DOHH2 (cell line): ENCODE data around the gene TMEM164.

Experiments
- H3F3A ChIP-seq: fragments of 200-600 bp; sonication (generic), shearing (Covaris generic); 2 replicates; pipeline ENCODE4 v1.6.0; 2016; ENCODE audit warnings: antibody characterized with exemption, mild to moderate bottlenecking; ENCODE audit not compliant: control insufficient read depth, insufficient read depth
- H3K27ac ChIP-seq: fragments of 200-600 bp; sonication (generic); 2 replicates; pipeline ENCODE4 v1.5.1; 2014; ENCODE audit warnings: low read depth, mild to moderate bottlenecking, low read length, moderate library complexity
- H3K27me3 ChIP-seq: fragments of 200-600 bp; sonication (generic); 2 replicates; pipeline ENCODE4 v1.6.1; 2014; ENCODE audit warnings: mild to moderate bottlenecking, low read length, mixed read lengths; ENCODE audit not compliant: control insufficient read depth
- H3K36me3 ChIP-seq: fragments of 200-600 bp; sonication (generic); 2 replicates; pipeline ENCODE4 v1.6.1; 2014; ENCODE audit warnings: mild to moderate bottlenecking, low read length, moderate library complexity, mixed read lengths; ENCODE audit not compliant: control insufficient read depth
- H3K4me1 ChIP-seq: fragments of 200-600 bp; sonication (generic); 2 replicates; pipeline ENCODE4 v1.6.1; 2014; ENCODE audit warnings: mild to moderate bottlenecking, low read length, mixed read lengths; ENCODE audit not compliant: control insufficient read depth
- H3K4me2 ChIP-seq: fragments of 200-600 bp; sonication (generic); 2 replicates; pipeline ENCODE4 v1.6.0; 2014; ENCODE audit warnings: mild to moderate bottlenecking, low read length, moderate library complexity
- H3K4me3 ChIP-seq: fragments of 200-600 bp; sonication (generic); 2 replicates; pipeline ENCODE4 v1.5.1; 2014; ENCODE audit warnings: mild to moderate bottlenecking, low read length, mixed read lengths
- H3K79me2 ChIP-seq: fragments of 200-600 bp; sonication (generic); 2 replicates; pipeline ENCODE4 v1.6.1; 2014; ENCODE audit warnings: mild to moderate bottlenecking, low read length, mixed read lengths; ENCODE audit not compliant: control insufficient read depth
- H3K9me2 ChIP-seq: fragments of 200-600 bp; sonication (generic); replicated peaks from 2 replicates; pipeline ENCODE4 v1.6.1; 2014; ENCODE audit warnings: mild to moderate bottlenecking, low read length, mixed read lengths; ENCODE audit not compliant: control insufficient read depth
- H3K9me3 ChIP-seq: fragments of 200-600 bp; sonication (generic); 2 replicates; pipeline ENCODE4 v1.6.1; 2014; ENCODE audit warnings: antibody characterized with exemption, low read length, mixed read lengths; ENCODE audit not compliant: control insufficient read depth, insufficient read depth
- H4K20me1 ChIP-seq: fragments of 200-600 bp; sonication (generic); 2 replicates; pipeline ENCODE4 v1.6.0; 2014; ENCODE audit warnings: low read depth, mild to moderate bottlenecking, antibody characterized with exemption, low read length, moderate library complexity; ENCODE audit not compliant: control insufficient read depth, insufficient read depth
- EZH2phosphoT487 ChIP-seq: fragments of 200-600 bp; sonication (generic); IDR thresholded peaks from 2 replicates; pipeline ENCODE4 v1.6.1; 2017; ENCODE audit warnings: borderline replicate concordance, mild to moderate bottlenecking, antibody characterized with exemption, low read length, moderate library complexity, mixed read lengths
- TF ChIP-seq, protein P1 (sequence below): fragments of 200-600 bp; sonication (generic); IDR thresholded peaks from one replicate; pipeline ENCODE4 v1.5.1; 2014; ENCODE audit warnings: antibody characterized with exemption, mild to moderate bottlenecking, low read depth, low read length; ENCODE audit not compliant: poor library complexity, severe bottlenecking

TMEM164 gene

DNA sequence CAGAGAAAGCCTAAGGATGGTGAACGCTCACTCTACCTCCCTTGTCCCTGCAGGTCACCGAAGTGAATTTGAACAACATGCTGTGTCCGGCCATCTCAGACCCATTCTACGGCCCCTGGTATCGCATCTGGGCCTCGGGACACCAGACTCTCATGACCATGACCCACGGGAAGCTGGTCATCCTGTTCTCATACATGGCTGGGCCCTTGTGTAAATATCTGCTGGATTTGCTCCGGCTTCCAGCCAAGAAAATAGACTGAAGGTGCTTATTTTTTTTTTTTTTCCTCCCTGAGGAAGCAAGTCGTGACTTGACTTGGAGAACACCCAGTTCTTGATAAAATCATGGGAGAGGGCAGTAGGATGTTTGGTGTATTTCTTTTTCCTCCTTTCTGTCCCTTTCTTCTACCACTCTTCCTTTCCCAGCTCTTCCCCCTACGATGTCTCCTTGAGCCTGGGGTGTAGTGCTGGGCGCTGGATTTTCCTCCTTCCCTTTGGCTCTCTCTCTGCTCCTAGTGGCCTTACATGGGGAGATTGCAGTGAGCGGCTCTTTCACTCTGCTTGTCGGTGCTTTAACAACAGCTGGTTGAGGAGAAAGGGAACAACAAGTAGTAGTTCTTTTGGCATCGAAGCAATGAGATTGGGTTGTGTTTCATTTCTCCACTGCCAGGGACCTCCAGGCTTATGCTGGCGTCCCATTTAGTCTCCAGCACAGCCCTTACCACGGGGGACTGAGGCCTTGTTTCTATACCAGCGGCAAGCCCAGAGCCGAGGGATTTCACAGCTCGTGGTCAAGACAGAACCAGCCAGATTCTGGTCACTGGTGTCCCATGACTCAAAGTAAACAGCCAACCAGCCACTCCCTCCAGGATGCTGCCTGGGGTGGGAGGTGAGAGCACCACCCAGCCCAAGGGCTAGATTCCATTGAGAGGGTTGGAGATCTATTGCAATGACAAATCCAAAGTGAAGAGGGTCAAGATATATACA is 170.6 kb downstream of the TMEM164 start:
- no peaks in the 10 kb centered on the region for H3F3A ChIP-seq
- no peaks in the 10 kb centered on the region for H3K9me2 ChIP-seq
- no peaks in the 10 kb centered on the region for H3K27me3 ChIP-seq
- H3K36me3 ChIP-seq: no peaks in the 10 kb centered on the region
- no peaks in the 10 kb centered on the region for H4K20me1 ChIP-seq
- no peak for TF ChIP-seq EZH2phosphoT487
- TF ChIP-seq, protein P1, sequence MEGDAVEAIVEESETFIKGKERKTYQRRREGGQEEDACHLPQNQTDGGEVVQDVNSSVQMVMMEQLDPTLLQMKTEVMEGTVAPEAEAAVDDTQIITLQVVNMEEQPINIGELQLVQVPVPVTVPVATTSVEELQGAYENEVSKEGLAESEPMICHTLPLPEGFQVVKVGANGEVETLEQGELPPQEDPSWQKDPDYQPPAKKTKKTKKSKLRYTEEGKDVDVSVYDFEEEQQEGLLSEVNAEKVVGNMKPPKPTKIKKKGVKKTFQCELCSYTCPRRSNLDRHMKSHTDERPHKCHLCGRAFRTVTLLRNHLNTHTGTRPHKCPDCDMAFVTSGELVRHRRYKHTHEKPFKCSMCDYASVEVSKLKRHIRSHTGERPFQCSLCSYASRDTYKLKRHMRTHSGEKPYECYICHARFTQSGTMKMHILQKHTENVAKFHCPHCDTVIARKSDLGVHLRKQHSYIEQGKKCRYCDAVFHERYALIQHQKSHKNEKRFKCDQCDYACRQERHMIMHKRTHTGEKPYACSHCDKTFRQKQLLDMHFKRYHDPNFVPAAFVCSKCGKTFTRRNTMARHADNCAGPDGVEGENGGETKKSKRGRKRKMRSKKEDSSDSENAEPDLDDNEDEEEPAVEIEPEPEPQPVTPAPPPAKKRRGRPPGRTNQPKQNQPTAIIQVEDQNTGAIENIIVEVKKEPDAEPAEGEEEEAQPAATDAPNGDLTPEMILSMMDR: no peak
- H3K79me2 ChIP-seq: no peaks in the 10 kb centered on the region
- no peak overlapping the region for H3K4me2 ChIP-seq
- no peak overlapping the region for H3K4me3 ChIP-seq
- H3K9me3 ChIP-seq: no peaks in the 10 kb centered on the region
- H3K4me1 ChIP-seq: peaks cover 15% of the 10 kb centered on the region
- H3K27ac ChIP-seq: no peak overlapping the region

DNA sequence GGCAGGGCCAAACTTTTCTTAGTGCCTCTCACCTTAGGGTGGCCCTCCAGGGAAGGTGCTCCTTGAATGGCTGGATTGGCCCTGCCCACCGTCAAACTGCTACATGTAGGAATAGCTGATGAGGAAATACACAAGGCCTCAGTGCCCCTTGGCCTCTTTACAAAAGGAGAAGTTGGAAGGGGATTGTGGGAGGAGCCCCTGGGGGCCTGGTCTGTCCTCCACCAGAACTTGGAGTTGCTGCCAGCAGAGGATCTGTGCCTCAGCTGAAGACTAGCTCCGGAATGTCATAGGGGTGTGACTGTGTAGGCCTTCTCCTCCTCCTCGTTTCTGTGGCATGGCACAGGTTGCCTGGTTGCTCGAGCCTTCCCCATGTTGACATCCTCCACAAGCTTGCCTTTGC is 172.2 kb downstream of the TMEM164 start:
- Histone ChIP-seq H3K36me3 (no peaks in the 10 kb centered on the region), H3K9me3 (no peaks in the 10 kb centered on the region), H3K27ac (no peak overlapping the region), H3K4me3 (no peak overlapping the region), H3K79me2 (no peaks in the 10 kb centered on the region), H4K20me1 (no peaks in the 10 kb centered on the region), H3K4me2 (no peak overlapping the region), H3F3A (no peaks in the 10 kb centered on the region), H3K27me3 (no peaks in the 10 kb centered on the region), H3K9me2 (no peaks in the 10 kb centered on the region), H3K4me1 (peaks cover 15% of the 10 kb centered on the region)
- TF ChIP-seq, protein P1: no peak
- no peak for TF ChIP-seq EZH2phosphoT487

DNA sequence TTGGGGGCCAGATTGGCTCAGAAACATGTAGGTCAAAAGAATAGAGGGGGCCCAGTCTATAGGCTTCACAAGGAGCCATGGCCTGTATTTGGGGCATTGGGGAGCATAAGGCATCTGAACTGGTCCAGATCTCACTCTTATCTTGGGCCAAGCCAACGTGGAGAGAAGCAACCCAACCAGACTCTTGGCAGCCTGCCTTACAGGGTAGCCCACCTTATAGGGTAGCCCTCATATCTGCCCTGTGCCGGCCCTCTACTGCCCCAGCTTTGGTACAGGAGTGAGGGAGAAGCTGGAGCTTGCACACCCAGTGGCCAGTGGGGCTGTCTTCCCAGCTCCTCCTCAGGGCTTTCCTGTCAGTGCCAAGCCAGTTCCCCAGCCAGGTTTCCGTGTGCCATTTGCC is 172.8 kb downstream of the TMEM164 start:
- no peaks in the 10 kb centered on the region for H3K36me3 ChIP-seq
- H3K27ac ChIP-seq: no peak overlapping the region
- no peak overlapping the region for H3K4me3 ChIP-seq
- no peaks in the 10 kb centered on the region for H3K9me3 ChIP-seq
- no peaks in the 10 kb centered on the region for H3K27me3 ChIP-seq
- H3K4me2 ChIP-seq: no peak overlapping the region
- H3F3A ChIP-seq: no peaks in the 10 kb centered on the region
- peaks cover 15% of the 10 kb centered on the region for H3K4me1 ChIP-seq
- no peaks in the 10 kb centered on the region for H3K79me2 ChIP-seq
- no peaks in the 10 kb centered on the region for H4K20me1 ChIP-seq
- H3K9me2 ChIP-seq: no peaks in the 10 kb centered on the region
- TF ChIP-seq EZH2phosphoT487: no peak
- TF ChIP-seq, protein P1: no peak
